B cell (primary cell): ENCODE measurements around the gene IGFBP7. TPM values are rescaled to one million over a fixed set of nuclear protein-coding genes. Genes with fewer than 3 reads are reported as not detected.
A peak's percentile ranks its signal among the peaks of the same experiment; 100 is the strongest.

Source experiments
- ATAC-seq: fragments of 200-7000 bp; cut with Tn5 transposase; one replicate; pipeline ENCODE4 v1.10.0; 2021; ENCODE audit warnings: low read depth, mild to moderate bottlenecking, moderate number of reproducible peaks, moderate library complexity
- CTCF ChIA-PET: fragments of 350-600 bp; sonication (Branson Sonifier 250); formaldehyde crosslinking; loops from one replicate; lab custom pipeline; 2021; ENCODE audit warnings: antibody characterized with exemption, inconsistent platforms; lab: Charles Lee
- POLR2A ChIA-PET: fragments of 350-600 bp; sonication (Branson Sonifier 250); formaldehyde crosslinking; loops from one replicate; lab custom pipeline; 2021; ENCODE audit warnings: antibody characterized with exemption; lab: Charles Lee
- DNase-seq: peaks from one replicate; pipeline ENCODE4 v3.0.0; 2013
- H2AFZ ChIP-seq: 2 replicates; pipeline ENCODE4 v1.6.1; 2012; ENCODE audit warnings: mild to moderate bottlenecking, low read depth, low read length; ENCODE audit not compliant: insufficient read depth, poor library complexity, severe bottlenecking
- H3K27ac ChIP-seq, 2 donors: 1 replicate in 1 of 2; 2 replicates in 1 of 2; pipeline ENCODE4 v1.5.1; 2012 to 2013; ENCODE audit warnings: low read length in 2 of 2, mild to moderate bottlenecking in 2 of 2, moderate library complexity in 1 of 2
- H3K27me3 ChIP-seq, 4 experiments: fragments of 200-600 bp in 1 of 4; sonication (generic) in 1 of 4; replicated peaks in 1 of 4; 1 replicate in 2 of 4; 2 replicates in 2 of 4; pipeline versions ENCODE4 v1.6.1 to v1.7.0; 2013 to 2016; ENCODE audit warnings: low read length in 3 of 4, mild to moderate bottlenecking in 2 of 4, mixed read lengths in 1 of 4, moderate library complexity in 1 of 4; ENCODE audit not compliant: insufficient read depth in 4 of 4, control insufficient read depth in 3 of 4; ENCODE audit errors: control extremely low read depth in 1 of 4
- H3K36me3 ChIP-seq, 2 experiments: replicated peaks in 1 of 2; 1 replicate in 1 of 2; 2 replicates in 1 of 2; pipeline versions ENCODE4 v1.6.1 to v1.7.1; 2013; ENCODE audit warnings: low read length in 1 of 2; ENCODE audit not compliant: insufficient read depth in 2 of 2, control insufficient read depth in 1 of 2; ENCODE audit errors: control extremely low read depth in 1 of 2, extremely low read depth in 1 of 2
- H3K4me1 ChIP-seq, 2 donors: fragments of 200-600 bp in 1 of 2; sonication (generic) in 1 of 2; 1 replicate in 1 of 2; 2 replicates in 1 of 2; pipeline versions ENCODE4 v1.5.1 to v1.6.1; 2013 to 2017; ENCODE audit warnings: low read length in 2 of 2; ENCODE audit not compliant: control insufficient read depth in 2 of 2, insufficient read depth in 2 of 2
- H3K4me2 ChIP-seq: replicated peaks from 2 replicates; pipeline ENCODE3; 2012; ENCODE audit warnings: mild to moderate bottlenecking, low read depth, low read length; ENCODE audit not compliant: poor library complexity, severe bottlenecking
- H3K4me3 ChIP-seq, 5 experiments: fragments of 200-600 bp in 1 of 5; sonication (generic) in 1 of 5; 1 replicate in 3 of 5; 2 replicates in 2 of 5; pipeline versions ENCODE4 v1.5.1 to v1.7.0; 2011 to 2016; ENCODE audit warnings: low read length in 4 of 5, mild to moderate bottlenecking in 4 of 5, low read depth in 2 of 5, control low read depth in 1 of 5, moderate library complexity in 1 of 5; ENCODE audit not compliant: insufficient read depth in 1 of 5; ENCODE audit errors: control extremely low read depth in 1 of 5, extremely low read depth in 1 of 5
- H3K79me2 ChIP-seq: fragments of 200-600 bp; sonication (generic); one replicate; pipeline ENCODE4 v1.6.0; 2016; ENCODE audit warnings: low read length; ENCODE audit not compliant: control insufficient read depth, insufficient read depth
- H3K9ac ChIP-seq: fragments of 200-600 bp; sonication (generic); 2 replicates; pipeline ENCODE4 v1.6.1; 2017; ENCODE audit warnings: mild to moderate bottlenecking, low read length, moderate library complexity
- H3K9me3 ChIP-seq, 3 donors: one replicate each; pipeline versions ENCODE4 v1.6.1 to v1.7.1; 2013; ENCODE audit warnings: low read length in 2 of 3; ENCODE audit not compliant: control insufficient read depth in 2 of 3, insufficient read depth in 1 of 3; ENCODE audit errors: control extremely low read depth in 1 of 3
- H4K20me1 ChIP-seq: 2 replicates; pipeline ENCODE4 v1.6.0; 2012; ENCODE audit warnings: mild to moderate bottlenecking, low read length; ENCODE audit not compliant: insufficient read depth, control insufficient read depth, poor library complexity, severe bottlenecking
- H3K27ac Mint-ChIP-seq: one replicate; pipeline ENCODE4 v1.8.0; 2021; ENCODE audit warnings: mixed read lengths
- H3K27me3 Mint-ChIP-seq: one replicate; pipeline ENCODE4 v1.8.0; 2021; ENCODE audit warnings: mixed read lengths
- H3K4me1 Mint-ChIP-seq: one replicate; pipeline ENCODE4 v1.8.0; 2021; ENCODE audit warnings: mixed read lengths
- H3K4me3 Mint-ChIP-seq: one replicate; pipeline ENCODE4 v1.8.0; 2021; ENCODE audit warnings: mixed read lengths
- H3K9me3 Mint-ChIP-seq: one replicate; pipeline ENCODE4 v1.8.0; 2022; ENCODE audit warnings: mixed read lengths; ENCODE audit not compliant: insufficient read depth
- CTCF ChIP-seq: fragments of 200-600 bp; IDR thresholded peaks from one replicate; pipeline ENCODE4 v1.8.0; 2022; ENCODE audit warnings: antibody characterized with exemption, mild to moderate bottlenecking
- EZH2 ChIP-seq: IDR thresholded peaks from 2 replicates; pipeline ENCODE4 v1.6.1; 2012; ENCODE audit warnings: borderline replicate concordance, low read depth, mild to moderate bottlenecking, moderate library complexity, low read length; ENCODE audit not compliant: insufficient read depth, poor library complexity, severe bottlenecking
- WGBS: methylation state at CpG from one replicate; pipeline ENCODE4 v1.1.5; 2013; ENCODE audit warnings: missing lambda C conversion rate; ENCODE audit not compliant: insufficient coverage; 5-methylcytosine and 5-hydroxymethylcytosine counted together
- intact Hi-C: fragments of 100-400 bp; cut with micrococcal nuclease; formaldehyde crosslinking; loops from one replicate; pipeline ENCODE4 v1.10.0; 2022
- polyA plus RNA-seq: library from polyadenylated mRNA; depleted of rRNA; stranded (reverse); fragments of >200 nt; gene quantifications from 2 replicates; pipeline ENCODE4 v1.2.3, GENCODE V29; 2012
- total RNA-seq, 2 donors: library from RNA; stranded (reverse); fragments of 120-200 nt in 1 of 2; gene quantifications; 1 replicate in 1 of 2; 2 replicates in 1 of 2; pipeline versions ENCODE4 v1.2.3 to v1.2.4, GENCODE V29; 2013 to 2022

IGFBP7 gene
- total and polyA plus RNA-seq, 2 donors (not counting 1 experiment from before 2014, with no cell fraction given) = 0.37 TPM; not detected in 1

- H3K27me3 Mint-ChIP-seq = peaks cover 55% of the 10 kb centered on the region
- peaks cover 22% of the 10 kb centered on the region for H3K4me1 Mint-ChIP-seq
- H3K9me3 Mint-ChIP-seq = no peaks in the 10 kb centered on the region
- H3K27ac Mint-ChIP-seq = no peak overlapping the region
- Histone ChIP-seq H3K4me2 (peak overlapping the region; percentile 82), H3K27me3 (peaks cover 0 to 33% (median 21%) of the 10 kb centered on the region in 4 experiments), H3K27ac (no peak overlapping the region), H3K9me3 (peaks cover 0 to 6% (median 0%) of the 10 kb centered on the region in 3 donors), H3K9ac (peak overlapping the region; percentile 53), H3K4me3 (peak overlapping the region; percentile 19 to 60 (median 35)), H3K36me3 (no peaks in the 10 kb centered on the region), H4K20me1 (no peaks in the 10 kb centered on the region), H3K79me2 (no peaks in the 10 kb centered on the region), H2AFZ (peak overlapping the region; percentile 66), H3K4me1 (peaks cover 10 to 19% of the 10 kb centered on the region in 2 donors)
- CTCF ChIA-PET = no interaction called here
- H3K4me3 Mint-ChIP-seq = peak overlapping the region; percentile 93
- peak; percentile 36 for DNase-seq
- ATAC-seq = no peak
- POLR2A ChIA-PET = no interaction called here
- intact Hi-C loops = no loop called here
- 0% methylated on average over 19 of the region's 25 CpGs for WGBS
- no peak for TF ChIP-seq EZH2
- no peak for TF ChIP-seq CTCF
These were observed 691 bp upstream of the IGFBP7 start for GRCh38 chr4:57110640-57111511.

GRCh38 chr4:57109411-57109846, 756 bp downstream of the IGFBP7 start:
- no peaks in the 10 kb centered on the region for H3K36me3 ChIP-seq
- intact Hi-C loops = no loop called here
- DNase-seq = no peak
- no peak overlapping the region for H3K9ac ChIP-seq
- H3K27ac ChIP-seq = no peak overlapping the region
- peaks cover 22% of the 10 kb centered on the region for H3K4me1 Mint-ChIP-seq
- ChIA-PET POLR2A (no interaction called here), CTCF (no interaction called here)
- no peak for ATAC-seq
- no peaks in the 10 kb centered on the region for H3K9me3 Mint-ChIP-seq
- H3K4me3 ChIP-seq = peak overlapping the region in 4 of 5 experiments; percentile 25 to 60 (median 41)
- no peaks in the 10 kb centered on the region for H3K79me2 ChIP-seq
- H3K4me3 Mint-ChIP-seq = peak overlapping the region; percentile 72
- H3K9me3 ChIP-seq = peaks cover 0 to 6% (median 0%) of the 10 kb centered on the region in 3 donors
- H2AFZ ChIP-seq = peak overlapping the region; percentile 66
- peaks cover 10 to 19% of the 10 kb centered on the region in 2 donors for H3K4me1 ChIP-seq
- H4K20me1 ChIP-seq = no peaks in the 10 kb centered on the region
- TF ChIP-seq EZH2 (no peak), CTCF (no peak)
- WGBS = 8% methylated on average over 25 of the region's 27 CpGs
- H3K27ac Mint-ChIP-seq = no peak overlapping the region
- H3K27me3 ChIP-seq = peaks cover 0 to 33% (median 21%) of the 10 kb centered on the region in 4 experiments
- peaks cover 62% of the 10 kb centered on the region for H3K27me3 Mint-ChIP-seq
- H3K4me2 ChIP-seq = peak overlapping the region; percentile 82
